Heart left ventricle (tissue), 13 donors: Measurements from ENCODE around the gene PARD3B.

Source experiments
- POLR2A ChIP-seq, 2 donors: fragments of 450-650 bp; IDR thresholded peaks; one replicate each; pipeline ENCODE4 v1.6.1; 2017; ENCODE audit warnings: antibody characterized with exemption in 2 of 2, mild to moderate bottlenecking in 2 of 2, moderate library complexity in 2 of 2
- TF ChIP-seq, protein P1 (sequence below), 12 donors: fragments of 200-600 bp; sonication (generic) in 4 of 12; IDR thresholded peaks; one replicate each; pipeline versions ENCODE4 v1.5.0 to v1.8.0; 2018 to 2022; ENCODE audit warnings: antibody characterized with exemption in 12 of 12, mild to moderate bottlenecking in 5 of 12
- donor health status: ischemic (EF 13 %, LVEDD 7.1; RV severe dilation, severe dysfunction).
- donor health status: DM: no; HTN: yes; CAD: no.
- donor health status: DM: no; HTN: no; CAD: no.
- donor health status: ischemic (EF 25% LVEDD 6.9; RV normal size, moderate dysfunction).
- donor health status: ischemic (EF 25% LVEDD 5.7; RV mildly dilated, moderate dysfunction).
- donor health status: ischemic (EF 35%, LVEDD 5.7; RV mildly dilated, moderate dysfunction).
- donor health status: nonischemic (EF 11% LVEDD 7.7; RV severe dilation, severe dysfunction).
- donor health status: DM: yes; HTN: yes; CAD: no.
- donor health status: PGD.
- donor health status: ischemic (EF 29% LVEDD 5.4; RV normal size, mild dysfunction).
- donor health status: nonischemic (EF 23%, LVEDD 6.1; RV moderate dilation, normal function).

DNA sequence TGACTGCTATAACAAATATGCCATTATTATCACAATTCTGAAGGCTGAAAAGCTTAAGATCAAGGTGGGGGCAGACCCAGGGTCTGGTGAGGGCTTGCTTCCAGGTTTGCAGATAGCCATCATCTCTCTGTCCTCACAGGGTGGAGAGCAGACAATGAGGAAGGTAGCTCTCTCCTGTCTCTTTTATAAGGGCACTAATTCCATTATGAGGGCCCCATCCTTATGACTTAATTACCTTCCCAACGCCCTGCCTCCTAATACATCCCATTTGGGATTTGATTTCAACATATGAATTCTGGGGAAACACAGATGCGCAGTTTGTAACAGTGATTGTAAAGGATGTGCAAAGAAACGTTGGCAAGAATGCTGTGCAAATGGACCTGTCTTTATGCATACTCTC is 44.8 kb downstream of the PARD3B start:
- TF ChIP-seq POLR2A (IDR thresholded peaks at IDR 0.05) = no peak
- TF ChIP-seq, protein P1, sequence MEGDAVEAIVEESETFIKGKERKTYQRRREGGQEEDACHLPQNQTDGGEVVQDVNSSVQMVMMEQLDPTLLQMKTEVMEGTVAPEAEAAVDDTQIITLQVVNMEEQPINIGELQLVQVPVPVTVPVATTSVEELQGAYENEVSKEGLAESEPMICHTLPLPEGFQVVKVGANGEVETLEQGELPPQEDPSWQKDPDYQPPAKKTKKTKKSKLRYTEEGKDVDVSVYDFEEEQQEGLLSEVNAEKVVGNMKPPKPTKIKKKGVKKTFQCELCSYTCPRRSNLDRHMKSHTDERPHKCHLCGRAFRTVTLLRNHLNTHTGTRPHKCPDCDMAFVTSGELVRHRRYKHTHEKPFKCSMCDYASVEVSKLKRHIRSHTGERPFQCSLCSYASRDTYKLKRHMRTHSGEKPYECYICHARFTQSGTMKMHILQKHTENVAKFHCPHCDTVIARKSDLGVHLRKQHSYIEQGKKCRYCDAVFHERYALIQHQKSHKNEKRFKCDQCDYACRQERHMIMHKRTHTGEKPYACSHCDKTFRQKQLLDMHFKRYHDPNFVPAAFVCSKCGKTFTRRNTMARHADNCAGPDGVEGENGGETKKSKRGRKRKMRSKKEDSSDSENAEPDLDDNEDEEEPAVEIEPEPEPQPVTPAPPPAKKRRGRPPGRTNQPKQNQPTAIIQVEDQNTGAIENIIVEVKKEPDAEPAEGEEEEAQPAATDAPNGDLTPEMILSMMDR (IDR thresholded peaks at IDR 0.05) = no peak
